GM15510 (cell line): ENCODE data around the gene LILRB3.

ENCODE experiments used
- POLR2A ChIP-seq: IDR thresholded peaks from 3 replicates; pipeline ENCODE4 v1.6.1; 2011; ENCODE audit warnings: borderline replicate concordance; ENCODE audit not compliant: insufficient read length; ENCODE audit errors: extremely low read depth

The LILRB3 gene

GRCh38 chr19:54207983-54208783 lies 14.6 kb downstream of the LILRB3 start:
- no peak for TF ChIP-seq POLR2A

GRCh38 chr19:54207676-54207982 lies 15.2 kb downstream of the LILRB3 start:
- TF ChIP-seq POLR2A, result no peak

- no peak for TF ChIP-seq POLR2A
Observed at GRCh38 chr19:54206831-54207177, 16.0 kb downstream of the LILRB3 start.

- no peak for TF ChIP-seq POLR2A
Observed at GRCh38 chr19:54206030-54206830, 16.6 kb downstream of the LILRB3 start.

GRCh38 chr19:54204767-54205468 lies 17.9 kb downstream of the LILRB3 start:
- TF ChIP-seq POLR2A, result no peak

- TF ChIP-seq POLR2A, result no peak
Observed at GRCh38 chr19:54203151-54203611, 19.6 kb downstream of the LILRB3 start.

- no peak for TF ChIP-seq POLR2A
Observed at GRCh38 chr19:54201980-54202379, 20.8 kb downstream of the LILRB3 start.

GRCh38 chr19:54201172-54201701 lies 21.6 kb downstream of the LILRB3 start:
- TF ChIP-seq POLR2A, result no peak

- no peak for TF ChIP-seq POLR2A
Observed at GRCh38 chr19:54199401-54199800, 23.4 kb downstream of the LILRB3 start.

- TF ChIP-seq POLR2A, result no peak
Observed at GRCh38 chr19:54197121-54197520, 25.7 kb downstream of the LILRB3 start.

GRCh38 chr19:54196536-54196935 lies 26.3 kb downstream of the LILRB3 start:
- TF ChIP-seq POLR2A, result no peak

- TF ChIP-seq POLR2A, result no peak
Observed at GRCh38 chr19:54193011-54193410, 29.8 kb downstream of the LILRB3 start.

GRCh38 chr19:54191811-54192453 lies 30.9 kb downstream of the LILRB3 start:
- no peak for TF ChIP-seq POLR2A

GRCh38 chr19:54191011-54191810 lies 31.6 kb downstream of the LILRB3 start, which contains the start of gene TSEN34:
Gene TSEN34, plus strand, starts transcription at chr19:54191308. Its CDS starts 57 bp downstream, at chr19:54191365.
- TF ChIP-seq POLR2A, result peak; percentile 71
